T-cell (primary cell): ENCODE measurements around the gene ZFP28. TPM values are rescaled to one million over a fixed set of nuclear protein-coding genes. Genes with fewer than 3 reads are reported as not detected.
A peak's percentile ranks its signal among the peaks of the same experiment; 100 is the strongest.

Experiments used
- ATAC-seq, 4 experiments: fragments of 200-7000 bp in 3 of 4; fragments of 150-1000 bp in 1 of 4; cut with Tn5 transposase; replicated peaks in 1 of 4; 1 replicate in 3 of 4; 2 replicates in 1 of 4; pipeline ENCODE4 v1.10.0; 2021; ENCODE audit warnings: moderate library complexity in 3 of 4, mild to moderate bottlenecking in 2 of 4, moderate number of reproducible peaks in 1 of 4
- CTCF ChIA-PET, 2 donors: fragments of 300-600 bp; sonication (Branson Sonifier 250); formaldehyde crosslinking; loops; one replicate each; lab custom pipeline; 2022; ENCODE audit warnings: antibody characterized with exemption in 2 of 2; lab: Charles Lee
- POLR2A ChIA-PET, 2 donors: fragments of 300-600 bp; sonication (Branson Sonifier 250); formaldehyde crosslinking; loops; one replicate each; lab custom pipeline; 2022; ENCODE audit warnings: antibody characterized with exemption in 2 of 2; lab: Charles Lee
- DNase-seq, 35 experiments: peaks; one replicate each; pipeline versions ENCODE4 v3.0.0 to v3.0.0-alpha.2; 2013 to 2023
- H3K27ac ChIP-seq: one replicate; pipeline ENCODE4 v1.5.1; 2013; ENCODE audit warnings: low read length
- H3K27me3 ChIP-seq, 2 experiments: replicated peaks in 1 of 2; 1 replicate in 1 of 2; 2 replicates in 1 of 2; pipeline versions ENCODE4 v1.6.1 to v1.7.0; 2013; ENCODE audit warnings: low read length in 1 of 2, mixed read lengths in 1 of 2; ENCODE audit not compliant: control insufficient read depth in 2 of 2, insufficient read depth in 2 of 2; ENCODE audit errors: extremely low read depth in 1 of 2
- H3K36me3 ChIP-seq, 2 donors: 1 replicate in 1 of 2; 2 replicates in 1 of 2; pipeline versions ENCODE4 v1.6.1 to v1.7.0; 2013; ENCODE audit warnings: low read length in 1 of 2; ENCODE audit not compliant: control insufficient read depth in 2 of 2, insufficient read depth in 1 of 2; ENCODE audit errors: extremely low read depth in 1 of 2
- H3K4me1 ChIP-seq, 2 experiments: 1 replicate in 1 of 2; 2 replicates in 1 of 2; pipeline versions ENCODE4 v1.6.1 to v1.7.0; 2013; ENCODE audit warnings: low read length in 2 of 2, mixed read lengths in 1 of 2; ENCODE audit not compliant: insufficient read depth in 2 of 2, control insufficient read depth in 1 of 2; ENCODE audit errors: extremely low read depth in 1 of 2
- H3K4me3 ChIP-seq, 2 donors: 1 replicate in 1 of 2; 2 replicates in 1 of 2; pipeline versions ENCODE4 v1.5.1 to v1.7.0; 2013; ENCODE audit warnings: mild to moderate bottlenecking in 2 of 2, low read length in 1 of 2, moderate library complexity in 1 of 2; ENCODE audit not compliant: control insufficient read depth in 1 of 2; ENCODE audit errors: extremely low read depth in 1 of 2
- H3K9me3 ChIP-seq: 2 replicates; pipeline ENCODE4 v1.7.0; 2013
- H3K27ac Mint-ChIP-seq, 2 donors: one replicate each; pipeline ENCODE4 v1.8.0; 2020 to 2021; ENCODE audit warnings: mild to moderate bottlenecking in 2 of 2, mixed read lengths in 2 of 2
- H3K27me3 Mint-ChIP-seq, 2 donors: one replicate each; pipeline ENCODE4 v1.8.0; 2021 to 2022; ENCODE audit warnings: mixed read lengths in 2 of 2
- H3K36me3 Mint-ChIP-seq: one replicate; pipeline ENCODE4 v1.8.0; 2021; ENCODE audit warnings: mixed read lengths
- H3K4me1 Mint-ChIP-seq, 3 donors: one replicate each; pipeline ENCODE4 v1.8.0; 2020 to 2022; ENCODE audit warnings: mixed read lengths in 3 of 3, mild to moderate bottlenecking in 1 of 3
- H3K4me3 Mint-ChIP-seq, 3 donors: one replicate each; pipeline ENCODE4 v1.8.0; 2020 to 2022; ENCODE audit warnings: mild to moderate bottlenecking in 3 of 3, mixed read lengths in 3 of 3, moderate library complexity in 3 of 3
- H3K9me3 Mint-ChIP-seq, 3 donors: one replicate each; pipeline ENCODE4 v1.8.0; 2020 to 2022; ENCODE audit warnings: mixed read lengths in 3 of 3
- WGBS: methylation state at CpG from one replicate; pipeline ENCODE4 v1.1.5; 2013; ENCODE audit warnings: missing lambda C conversion rate; ENCODE audit not compliant: insufficient coverage; 5-methylcytosine and 5-hydroxymethylcytosine counted together
- total RNA-seq, 35 experiments: library from RNA in 6 of 35; stranded (reverse) in 6 of 35; fragments of 120-200 nt in 1 of 35; gene quantifications; one replicate each; pipeline versions ENCODE4 v1.2.1 to v1.2.4 and lab custom pipeline; 2013 to 2026

ZFP28 gene
- total RNA-seq, 5 donors from 2014 or later (not counting 1 experiment from before 2014, with no cell fraction given), result 4.2 to 12.2 (median 9.8) TPM

- Histone ChIP-seq H3K4me3 (peak overlapping the region in 1 of 2 donors; percentile 17), H3K9me3 (peaks cover 24% of the 10 kb centered on the region), H3K27ac (no peak overlapping the region), H3K27me3 (no peaks in the 10 kb centered on the region), H3K36me3 (no peaks in the 10 kb centered on the region), H3K4me1 (no peaks in the 10 kb centered on the region)
- POLR2A ChIA-PET, result no interaction called here
- peaks cover 30% of the 10 kb centered on the region for H3K36me3 Mint-ChIP-seq
- peaks cover 32 to 66% (median 65%) of the 10 kb centered on the region in 3 donors for H3K9me3 Mint-ChIP-seq
- no peak for DNase-seq
- CTCF ChIA-PET, result interaction anchor here in 1 of 2 donors (1.0 kb wide), 1 partner anchor 28 kb away, joined by 3 read pairs; no protein-coding TSS in a partner anchor
- WGBS, result no CpG with 5 or more reads among the region's 4 CpGs
- no peaks in the 10 kb centered on the region for H3K4me1 Mint-ChIP-seq
- no peak for ATAC-seq
- no peaks in the 10 kb centered on the region for H3K27me3 Mint-ChIP-seq
- H3K27ac Mint-ChIP-seq, result no peak overlapping the region
- H3K4me3 Mint-ChIP-seq, result no peak overlapping the region
These were observed 13.4 kb upstream of the ZFP28 start for GRCh38 chr19:56525214-56525860.

GRCh38 chr19:56537442-56537841 is 1.3 kb upstream of the ZFP28 start:
- peaks cover 0 to 6% of the 10 kb centered on the region in 2 donors for H3K36me3 ChIP-seq
- peaks cover 45% of the 10 kb centered on the region for H3K36me3 Mint-ChIP-seq
- H3K27ac Mint-ChIP-seq, result peak overlapping the region; percentile 95
- no peaks in the 10 kb centered on the region for H3K27me3 Mint-ChIP-seq
- H3K9me3 ChIP-seq, result peaks cover 4% of the 10 kb centered on the region
- 97% methylated on average over 3 of the region's 3 CpGs for WGBS
- CTCF ChIA-PET, result no interaction called here
- no peak overlapping the region for H3K27ac ChIP-seq
- H3K9me3 Mint-ChIP-seq, result peaks cover 17 to 62% (median 38%) of the 10 kb centered on the region in 3 donors
- peaks cover 2 to 19% of the 10 kb centered on the region in 2 experiments for H3K4me1 ChIP-seq
- peaks cover 5 to 29% (median 19%) of the 10 kb centered on the region in 3 donors for H3K4me1 Mint-ChIP-seq
- ATAC-seq, result no peak
- H3K4me3 ChIP-seq, result no peak overlapping the region
- DNase-seq, result no peak
- H3K27me3 ChIP-seq, result peaks cover 0 to 30% of the 10 kb centered on the region in 2 experiments
- H3K4me3 Mint-ChIP-seq, result peak overlapping the region; percentile 81 to 90 (median 86)
- POLR2A ChIA-PET, result no interaction called here

- H3K27me3 Mint-ChIP-seq, result no peaks in the 10 kb centered on the region
- 6% methylated on average over 34 of the region's 46 CpGs for WGBS
- POLR2A ChIA-PET, result no interaction called here
These were observed 441 bp upstream of the ZFP28 start for GRCh38 chr19:56538254-56538760.

GRCh38 chr19:56543776-56544175 is 5.0 kb downstream of the ZFP28 start:
- POLR2A ChIA-PET, result no interaction called here
- Histone ChIP-seq H3K4me3 (no peak overlapping the region), H3K36me3 (peaks cover 4 to 6% of the 10 kb centered on the region in 2 donors), H3K9me3 (peaks cover 11% of the 10 kb centered on the region), H3K27ac (no peak overlapping the region), H3K4me1 (peaks cover 0 to 9% of the 10 kb centered on the region in 2 experiments), H3K27me3 (peaks cover 0 to 10% of the 10 kb centered on the region in 2 experiments)
- no CpG with 5 or more reads among the region's 2 CpGs for WGBS
- Mint-ChIP-seq H3K27ac (no peak overlapping the region), H3K27me3 (no peaks in the 10 kb centered on the region), H3K4me3 (no peak overlapping the region), H3K9me3 (peaks cover 13 to 69% (median 48%) of the 10 kb centered on the region in 3 donors), H3K36me3 (peaks cover 78% of the 10 kb centered on the region), H3K4me1 (peaks cover 0 to 18% (median 9%) of the 10 kb centered on the region in 3 donors)
- no peak for DNase-seq
- ATAC-seq, result no peak
- CTCF ChIA-PET, result no interaction called here

More at GRCh38 chr19:56538254-56538760, 441 bp upstream of the ZFP28 start:
- peak overlapping the region; percentile 79 for H3K27ac ChIP-seq
- H3K9me3 ChIP-seq, result peaks cover 4% of the 10 kb centered on the region
- ATAC-seq, result peak; percentile 90 to 92 (median 92)
- peaks cover 0 to 6% of the 10 kb centered on the region in 2 donors for H3K36me3 ChIP-seq
- peaks cover 2 to 19% of the 10 kb centered on the region in 2 experiments for H3K4me1 ChIP-seq
- CTCF ChIA-PET, result no interaction called here
- Mint-ChIP-seq H3K9me3 (peaks cover 14 to 58% (median 34%) of the 10 kb centered on the region in 3 donors), H3K36me3 (peaks cover 44% of the 10 kb centered on the region), H3K27ac (peak overlapping the region; percentile 95), H3K4me3 (peak overlapping the region; percentile 81 to 90 (median 86)), H3K4me1 (peaks cover 5 to 29% (median 20%) of the 10 kb centered on the region in 3 donors)
- H3K4me3 ChIP-seq, result peak overlapping the region; percentile 72 to 80
- H3K27me3 ChIP-seq, result peaks cover 0 to 28% of the 10 kb centered on the region in 2 experiments
- DNase-seq, result peak; percentile 73 to 91 (median 84)

- H3K9me3 ChIP-seq, result peaks cover 16% of the 10 kb centered on the region
- DNase-seq (no peak), ATAC-seq (no peak)
- no peak overlapping the region for H3K27ac ChIP-seq
- H3K4me1 ChIP-seq, result no peaks in the 10 kb centered on the region
- Mint-ChIP-seq H3K9me3 (peaks cover 9 to 59% (median 54%) of the 10 kb centered on the region in 3 donors), H3K27me3 (no peaks in the 10 kb centered on the region), H3K4me3 (no peak overlapping the region), H3K36me3 (peaks cover 71% of the 10 kb centered on the region), H3K27ac (no peak overlapping the region), H3K4me1 (peaks cover 0 to 1% (median 0%) of the 10 kb centered on the region in 3 donors)
- ChIA-PET CTCF (no interaction called here), POLR2A (no interaction called here)
- no peaks in the 10 kb centered on the region for H3K27me3 ChIP-seq
- H3K36me3 ChIP-seq, result peaks cover 4 to 21% of the 10 kb centered on the region in 2 donors
- no peak overlapping the region for H3K4me3 ChIP-seq
- 82% methylated on average over 3 of the region's 6 CpGs for WGBS
These were observed 8.8 kb downstream of the ZFP28 start for GRCh38 chr19:56547535-56547934.

GRCh38 chr19:56554272-56554869 is 15.6 kb downstream of the ZFP28 start:
- WGBS, result no CpG with 5 or more reads among the region's 6 CpGs
- H3K9me3 Mint-ChIP-seq, result peaks cover 25 to 64% (median 60%) of the 10 kb centered on the region in 3 donors
- H3K27me3 ChIP-seq, result no peaks in the 10 kb centered on the region
- peaks cover 0 to 13% of the 10 kb centered on the region in 2 donors for H3K36me3 ChIP-seq
- no peak overlapping the region for H3K4me3 ChIP-seq
- ChIA-PET POLR2A (no interaction called here), CTCF (no interaction called here)
- H3K4me1 Mint-ChIP-seq, result no peaks in the 10 kb centered on the region
- no peak overlapping the region for H3K4me3 Mint-ChIP-seq
- H3K36me3 Mint-ChIP-seq, result peaks cover 62% of the 10 kb centered on the region
- H3K27me3 Mint-ChIP-seq, result no peaks in the 10 kb centered on the region
- ATAC-seq (no peak), DNase-seq (no peak)
- no peak overlapping the region for H3K27ac Mint-ChIP-seq
- no peak overlapping the region for H3K27ac ChIP-seq
- peaks cover 19% of the 10 kb centered on the region for H3K9me3 ChIP-seq
- H3K4me1 ChIP-seq, result no peaks in the 10 kb centered on the region
